BJ (cell line): ENCODE results near the gene DEDD2. TPM values are rescaled to one million over a fixed set of nuclear protein-coding genes. Genes with fewer than 3 reads are reported as not detected.

Experiments
- CTCF ChIA-PET: fragments of 350-600 bp; formaldehyde crosslinking; extraction: SDS; loops from one replicate; lab custom pipeline; 2021; ENCODE audit warnings: antibody characterized with exemption, inconsistent platforms; lab: Yijun Ruan, JAX
- POLR2A ChIA-PET: fragments of 300-600 bp; sonication (Branson Sonifier 250); formaldehyde crosslinking; extraction: SDS; loops from one replicate; lab custom pipeline; 2021; ENCODE audit warnings: antibody characterized with exemption; lab: Charles Lee
- DNase-seq: peaks from one replicate; pipeline ENCODE4 v3.0.0-alpha.2; 2011; ENCODE audit warnings: low read depth
- H3K27me3 ChIP-seq: 2 replicates; pipeline ENCODE4 v1.6.0; 2011; ENCODE audit warnings: low read length; ENCODE audit not compliant: control insufficient read depth, insufficient read depth
- H3K36me3 ChIP-seq: 2 replicates; pipeline ENCODE4 v1.5.1; 2011; ENCODE audit warnings: low read length; ENCODE audit not compliant: control insufficient read depth, insufficient read depth
- H3K4me3 ChIP-seq: 2 replicates; pipeline ENCODE4 v1.5.1; 2011; ENCODE audit warnings: low read depth, mild to moderate bottlenecking, control low read depth, low read length
- polyA plus RNA-seq: library from polyadenylated mRNA; depleted of rRNA; stranded (reverse); fragments of >200 nt; gene quantifications from 2 replicates; pipeline ENCODE4 v1.2.3, GENCODE V29; 2011
- TF ChIP-seq, protein P1 (sequence below): IDR thresholded peaks from 2 replicates; pipeline ENCODE4 v1.5.1; 2011; ENCODE audit warnings: low read depth, mild to moderate bottlenecking, control low read depth, inconsistent platforms, low read length, moderate library complexity; ENCODE audit not compliant: insufficient read depth

DEDD2 gene
- polyA plus RNA-seq, 1 experiment: 30.4 TPM

DNA sequence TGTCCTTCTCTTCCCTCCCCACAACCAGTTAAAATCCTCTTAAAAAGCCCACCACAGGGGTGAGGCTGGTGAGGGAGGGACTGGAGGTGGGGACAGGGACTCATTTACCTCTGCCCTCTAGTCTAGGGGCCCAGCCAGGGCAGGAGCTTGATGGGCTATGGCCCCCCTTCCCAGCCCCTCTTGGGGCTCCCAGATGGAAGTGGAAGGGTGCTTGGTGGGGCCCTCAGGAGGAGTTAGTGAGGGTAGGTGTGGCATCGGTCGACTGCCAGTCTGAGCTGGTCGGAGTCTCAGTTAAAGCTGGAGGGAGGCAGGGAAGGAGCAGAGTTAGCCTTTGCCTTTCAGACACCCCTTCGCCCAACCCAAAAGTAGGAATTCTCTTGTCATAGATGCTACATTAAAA, 13.1 kb upstream of the DEDD2 start:
- H3K4me3 ChIP-seq: no peak overlapping the region
- CTCF ChIA-PET: interaction anchor here (1.3 kb wide), 1 partner anchor 10 kb away, joined by 4 read pairs; no protein-coding TSS in a partner anchor
- no peaks in the 10 kb centered on the region for H3K27me3 ChIP-seq
- TF ChIP-seq, protein P1, sequence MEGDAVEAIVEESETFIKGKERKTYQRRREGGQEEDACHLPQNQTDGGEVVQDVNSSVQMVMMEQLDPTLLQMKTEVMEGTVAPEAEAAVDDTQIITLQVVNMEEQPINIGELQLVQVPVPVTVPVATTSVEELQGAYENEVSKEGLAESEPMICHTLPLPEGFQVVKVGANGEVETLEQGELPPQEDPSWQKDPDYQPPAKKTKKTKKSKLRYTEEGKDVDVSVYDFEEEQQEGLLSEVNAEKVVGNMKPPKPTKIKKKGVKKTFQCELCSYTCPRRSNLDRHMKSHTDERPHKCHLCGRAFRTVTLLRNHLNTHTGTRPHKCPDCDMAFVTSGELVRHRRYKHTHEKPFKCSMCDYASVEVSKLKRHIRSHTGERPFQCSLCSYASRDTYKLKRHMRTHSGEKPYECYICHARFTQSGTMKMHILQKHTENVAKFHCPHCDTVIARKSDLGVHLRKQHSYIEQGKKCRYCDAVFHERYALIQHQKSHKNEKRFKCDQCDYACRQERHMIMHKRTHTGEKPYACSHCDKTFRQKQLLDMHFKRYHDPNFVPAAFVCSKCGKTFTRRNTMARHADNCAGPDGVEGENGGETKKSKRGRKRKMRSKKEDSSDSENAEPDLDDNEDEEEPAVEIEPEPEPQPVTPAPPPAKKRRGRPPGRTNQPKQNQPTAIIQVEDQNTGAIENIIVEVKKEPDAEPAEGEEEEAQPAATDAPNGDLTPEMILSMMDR: no peak
- DNase-seq: no peak
- H3K36me3 ChIP-seq: peaks cover 47% of the 10 kb centered on the region
- POLR2A ChIA-PET: no interaction called here

GRCh38 chr19:42229855-42230351, 12.4 kb upstream of the DEDD2 start:
- Histone ChIP-seq H3K36me3 (peaks cover 49% of the 10 kb centered on the region), H3K4me3 (no peak overlapping the region), H3K27me3 (no peaks in the 10 kb centered on the region)
- no peak for DNase-seq
- TF ChIP-seq, protein P1: no peak
- ChIA-PET CTCF (interaction anchor here (0.5 to 1.3 kb wide), 3 partner anchors 11 to 127 kb away, joined by 3 to 4 read pairs (median 4); no protein-coding TSS in a partner anchor), POLR2A (no interaction called here)

DNA sequence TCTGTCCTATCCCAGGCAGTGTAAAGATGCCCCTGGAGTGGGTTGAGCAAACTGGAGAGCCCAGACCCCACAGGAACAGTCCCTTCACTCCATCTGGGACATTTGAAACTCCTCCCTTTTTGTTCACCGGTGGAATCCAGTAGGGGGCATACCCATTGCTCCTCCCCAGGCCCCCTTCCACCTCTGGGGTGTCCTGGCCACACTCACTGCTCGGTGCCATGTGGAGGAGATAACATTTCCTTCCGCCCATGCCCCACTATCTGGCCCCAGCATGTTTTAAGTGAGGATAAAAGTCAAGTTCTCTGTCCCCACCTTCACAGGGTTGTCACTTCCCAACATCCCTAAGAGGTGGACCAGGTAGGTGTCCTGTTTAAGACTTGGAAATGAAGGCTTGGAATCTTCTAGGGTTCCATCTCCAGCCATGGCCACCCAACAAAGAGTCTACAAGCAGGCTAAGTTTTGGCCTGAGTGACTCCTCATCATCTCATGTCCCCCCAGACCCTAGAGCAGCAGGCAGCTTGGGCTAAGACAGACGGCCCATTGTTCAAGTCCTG, 11.9 kb upstream of the DEDD2 start:
- H3K36me3 ChIP-seq: peaks cover 51% of the 10 kb centered on the region
- no peak overlapping the region for H3K4me3 ChIP-seq
- no peak for DNase-seq
- CTCF ChIA-PET: interaction anchor here (0.6 kb wide), 2 partner anchors 72 to 126 kb away, joined by 3 read pairs; no protein-coding TSS in a partner anchor
- POLR2A ChIA-PET: no interaction called here
- no peaks in the 10 kb centered on the region for H3K27me3 ChIP-seq
- TF ChIP-seq, protein P1: no peak

DNA sequence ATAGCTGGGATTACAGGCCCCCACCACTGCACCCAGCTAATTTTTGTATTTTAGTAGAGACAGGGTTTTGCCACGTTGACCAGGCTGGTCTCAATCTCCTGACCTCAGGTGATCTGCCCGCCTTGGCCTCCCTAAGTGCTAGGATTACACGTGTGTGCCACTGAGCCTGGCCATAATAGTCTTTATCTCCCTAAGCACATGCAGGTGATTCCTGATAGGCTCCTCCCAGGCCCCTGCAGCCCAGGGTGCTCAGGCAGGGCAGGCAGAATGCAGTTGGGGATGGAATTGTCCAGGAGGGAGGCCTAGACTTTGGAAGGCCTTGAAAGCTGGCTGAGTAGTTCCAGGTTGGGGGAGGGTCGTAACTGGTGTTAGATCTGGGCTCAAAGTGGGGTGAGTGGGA, 11.2 kb upstream of the DEDD2 start:
- H3K27me3 ChIP-seq: no peaks in the 10 kb centered on the region
- TF ChIP-seq, protein P1: no peak
- no peak overlapping the region for H3K4me3 ChIP-seq
- ChIA-PET POLR2A (no interaction called here), CTCF (interaction anchor here (0.7 kb wide), 1 partner anchor 15 kb away, joined by 4 read pairs; no protein-coding TSS in a partner anchor)
- H3K36me3 ChIP-seq: peaks cover 49% of the 10 kb centered on the region
- no peak for DNase-seq

- CTCF ChIA-PET: no interaction called here
- Histone ChIP-seq H3K27me3 (no peaks in the 10 kb centered on the region), H3K4me3 (no peak overlapping the region), H3K36me3 (peaks cover 36% of the 10 kb centered on the region)
- DNase-seq: no peak
- POLR2A ChIA-PET: no interaction called here
- TF ChIP-seq, protein P1: no peak
Measured at GRCh38 chr19:42226886-42227285, 9.4 kb upstream of the DEDD2 start.
